ENCODE measurements around the gene PTPRN. TPM values are rescaled to one million over a fixed set of nuclear protein-coding genes. Genes with fewer than 3 reads are reported as not detected.
A peak's percentile ranks its signal among the peaks of the same experiment; 100 is the strongest.

PTPRN gene
- polyA plus RNA-seq, 1 donor (not counting 4 experiments of a cell fraction or from before 2014, with no cell fraction given), result not detected

DNA sequence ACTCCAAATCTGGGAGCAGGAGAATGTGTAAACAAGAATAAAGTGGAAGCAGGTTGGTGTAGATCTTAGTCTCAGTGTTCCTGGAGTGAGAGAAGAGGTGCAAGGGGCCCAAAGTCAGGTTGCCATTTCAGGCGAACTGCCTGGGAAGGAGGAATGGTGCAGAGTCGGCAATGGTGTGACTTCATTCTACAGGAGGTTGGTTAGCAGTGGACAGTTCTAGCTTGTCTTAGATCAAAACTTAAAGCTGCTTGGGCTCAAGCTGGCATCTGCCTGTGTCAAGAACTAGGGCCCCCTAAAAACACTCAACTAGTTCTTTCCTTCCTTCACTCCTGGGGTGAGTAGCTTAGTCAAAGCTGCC, 60.4 kb downstream of the PTPRN start:
- Histone ChIP-seq H2AFZ (ENCODE audit: control insufficient read depth, low read length) (no peak overlapping the region), H3K4me1 (ENCODE audit: control insufficient read depth, extremely low read depth, insufficient read depth, low read length) (peaks cover 68% of the 10 kb centered on the region), H3K9ac (ENCODE audit: control insufficient read depth, extremely low read depth, insufficient read depth, low read length) (peak overlapping the region; percentile 69), H4K20me1 (ENCODE audit: control insufficient read depth, extremely low read depth, insufficient read depth, low read length) (peaks cover 5% of the 10 kb centered on the region), H3K27ac (ENCODE audit: control insufficient read depth, insufficient read depth, low read length) (peak overlapping the region; percentile 88), H3K79me2 (ENCODE audit: control insufficient read depth, insufficient read depth, low read length) (peaks cover 60% of the 10 kb centered on the region), H3K36me3 (ENCODE audit: control insufficient read depth in 2 of 2, extremely low read depth in 1 of 2, insufficient read depth in 2 of 2, low read length in 2 of 2) (peaks cover 31 to 39% of the 10 kb centered on the region in 2 experiments), H3K4me3 (ENCODE audit: control insufficient read depth in 2 of 3, extremely low read depth in 1 of 3, insufficient read depth in 2 of 3, low read depth in 1 of 3, low read length in 3 of 3) (peak overlapping the region in 2 of 3 experiments; percentile 3 to 38), H3K4me2 (ENCODE audit: control insufficient read depth, extremely low read depth, insufficient read depth, low read depth, low read length) (peak overlapping the region; percentile 78), H3K9me1 (ENCODE audit: control insufficient read depth, extremely low read depth, insufficient read depth, low read length) (no peaks in the 10 kb centered on the region), H3K27me3 (ENCODE audit: control insufficient read depth, extremely low read depth, insufficient read depth, low read length) (no peaks in the 10 kb centered on the region), H3K9me3 (ENCODE audit: control insufficient read depth, low read depth, low read length) (no peaks in the 10 kb centered on the region)
- FAIRE-seq (no peak), DNase-seq (ENCODE audit: low read depth, low spot score) (no peak)
- dilution Hi-C loops (cut with MboI; ENCODE audit: extremely low pct_ligation_motif_present, low sequenced_read_pairs), result no loop called here
- TF ChIP-seq, protein P1, sequence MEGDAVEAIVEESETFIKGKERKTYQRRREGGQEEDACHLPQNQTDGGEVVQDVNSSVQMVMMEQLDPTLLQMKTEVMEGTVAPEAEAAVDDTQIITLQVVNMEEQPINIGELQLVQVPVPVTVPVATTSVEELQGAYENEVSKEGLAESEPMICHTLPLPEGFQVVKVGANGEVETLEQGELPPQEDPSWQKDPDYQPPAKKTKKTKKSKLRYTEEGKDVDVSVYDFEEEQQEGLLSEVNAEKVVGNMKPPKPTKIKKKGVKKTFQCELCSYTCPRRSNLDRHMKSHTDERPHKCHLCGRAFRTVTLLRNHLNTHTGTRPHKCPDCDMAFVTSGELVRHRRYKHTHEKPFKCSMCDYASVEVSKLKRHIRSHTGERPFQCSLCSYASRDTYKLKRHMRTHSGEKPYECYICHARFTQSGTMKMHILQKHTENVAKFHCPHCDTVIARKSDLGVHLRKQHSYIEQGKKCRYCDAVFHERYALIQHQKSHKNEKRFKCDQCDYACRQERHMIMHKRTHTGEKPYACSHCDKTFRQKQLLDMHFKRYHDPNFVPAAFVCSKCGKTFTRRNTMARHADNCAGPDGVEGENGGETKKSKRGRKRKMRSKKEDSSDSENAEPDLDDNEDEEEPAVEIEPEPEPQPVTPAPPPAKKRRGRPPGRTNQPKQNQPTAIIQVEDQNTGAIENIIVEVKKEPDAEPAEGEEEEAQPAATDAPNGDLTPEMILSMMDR (optimal IDR thresholded peaks at IDR 0.05 in 1 of 3, IDR thresholded peaks at IDR 0.05 in 1 of 3, conservative IDR thresholded peaks at IDR 0.05 in 1 of 3; ENCODE audit: extremely low read depth in 1 of 3, insufficient read depth in 2 of 3, low read length in 3 of 3), result no peak
- no peak for TF ChIP-seq EZH2 (IDR thresholded peaks at IDR 0.05; ENCODE audit: low read length)

DNA sequence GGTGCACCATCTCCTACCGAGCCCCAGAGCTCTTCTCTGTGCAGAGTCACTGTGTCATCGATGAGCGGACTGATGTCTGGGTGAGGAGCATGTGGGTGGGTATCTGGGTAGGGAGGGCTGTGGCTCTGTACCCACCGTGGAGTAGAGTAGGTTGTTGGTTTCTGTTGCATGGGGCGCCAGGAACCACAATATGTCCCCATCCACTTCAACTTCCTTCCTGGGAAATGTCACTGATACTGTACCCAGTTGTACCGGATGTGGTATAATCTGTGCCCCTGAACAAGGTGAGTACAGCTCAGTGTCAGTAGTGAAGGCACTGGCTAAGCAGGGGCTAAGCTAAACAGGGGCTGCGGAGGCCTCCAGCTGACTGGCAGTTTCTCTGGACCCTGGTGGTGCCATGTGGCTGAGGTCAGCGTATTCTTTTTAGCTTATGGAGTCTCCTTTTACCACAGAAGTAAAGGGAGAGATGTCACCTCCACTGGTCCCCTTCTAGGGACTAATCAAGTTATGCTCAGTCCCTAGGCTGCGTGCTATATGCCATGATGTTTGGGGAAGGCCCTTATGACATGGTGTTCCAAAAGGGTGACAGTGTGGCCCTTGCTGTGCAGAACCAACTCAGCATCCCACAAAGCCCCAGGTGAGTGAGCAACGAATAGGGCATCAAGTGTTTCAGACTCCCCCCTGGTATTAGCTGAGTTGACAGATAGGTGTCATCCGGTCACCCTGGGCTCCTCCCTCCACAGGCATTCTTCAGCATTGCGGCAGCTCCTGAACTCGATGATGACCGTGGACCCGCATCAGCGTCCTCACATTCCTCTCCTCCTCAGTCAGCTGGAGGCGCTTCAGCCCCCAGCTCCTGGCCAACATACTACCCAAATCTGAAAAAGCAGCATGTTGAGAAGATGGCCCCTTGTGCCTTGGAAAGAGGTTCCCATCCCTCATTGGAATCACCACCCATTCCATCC, 61.2 kb downstream of the PTPRN start:
- no peak for FAIRE-seq
- no peaks in the 10 kb centered on the region for H3K9me3 ChIP-seq (ENCODE audit: control insufficient read depth, low read depth, low read length)
- H3K9me1 ChIP-seq (ENCODE audit: control insufficient read depth, extremely low read depth, insufficient read depth, low read length), result no peaks in the 10 kb centered on the region
- peaks cover 31 to 39% of the 10 kb centered on the region in 2 experiments for H3K36me3 ChIP-seq (ENCODE audit: control insufficient read depth in 2 of 2, extremely low read depth in 1 of 2, insufficient read depth in 2 of 2, low read length in 2 of 2)
- peaks cover 5% of the 10 kb centered on the region for H4K20me1 ChIP-seq (ENCODE audit: control insufficient read depth, extremely low read depth, insufficient read depth, low read length)
- no peak for DNase-seq (ENCODE audit: low read depth, low spot score)
- TF ChIP-seq, protein P1 (optimal IDR thresholded peaks at IDR 0.05 in 1 of 3, IDR thresholded peaks at IDR 0.05 in 1 of 3, conservative IDR thresholded peaks at IDR 0.05 in 1 of 3; ENCODE audit: extremely low read depth in 1 of 3, insufficient read depth in 2 of 3, low read length in 3 of 3), result no peak
- TF ChIP-seq EZH2 (IDR thresholded peaks at IDR 0.05; ENCODE audit: low read length), result no peak
- H2AFZ ChIP-seq (ENCODE audit: control insufficient read depth, low read length), result no peak overlapping the region
- peaks cover 68% of the 10 kb centered on the region for H3K4me1 ChIP-seq (ENCODE audit: control insufficient read depth, extremely low read depth, insufficient read depth, low read length)
- no peak overlapping the region for H3K4me3 ChIP-seq (ENCODE audit: control insufficient read depth in 2 of 3, extremely low read depth in 1 of 3, insufficient read depth in 2 of 3, low read depth in 1 of 3, low read length in 3 of 3)
- H3K79me2 ChIP-seq (ENCODE audit: control insufficient read depth, insufficient read depth, low read length), result peaks cover 53% of the 10 kb centered on the region
- H3K4me2 ChIP-seq (ENCODE audit: control insufficient read depth, extremely low read depth, insufficient read depth, low read depth, low read length), result no peak overlapping the region
- H3K9ac ChIP-seq (ENCODE audit: control insufficient read depth, extremely low read depth, insufficient read depth, low read length), result peak overlapping the region; percentile 69
- H3K27me3 ChIP-seq (ENCODE audit: control insufficient read depth, extremely low read depth, insufficient read depth, low read length), result no peaks in the 10 kb centered on the region
- dilution Hi-C loops (cut with MboI; ENCODE audit: extremely low pct_ligation_motif_present, low sequenced_read_pairs), result no loop called here
- peak overlapping the region; percentile 88 for H3K27ac ChIP-seq (ENCODE audit: control insufficient read depth, insufficient read depth, low read length)

Data from keratinocyte (primary cell).